Panc1 (cell line): Measurements from ENCODE around the gene NT5DC3. TPM values are rescaled to one million over a fixed set of nuclear protein-coding genes. Genes with fewer than 3 reads are reported as not detected.

Experiments used
- ATAC-seq: fragments of 200-7000 bp; cut with Tn5 transposase; 2 replicates; pipeline ENCODE4 v1.9.1; 2020; ENCODE audit warnings: mild to moderate bottlenecking, moderate library complexity
- BruUV-seq: library from RNA; stranded (reverse); fragments of 400-500 nt; replicated peaks from 2 replicates; lab custom pipeline; 2021; lab: Mats Ljungman, UMichigan
- CTCF ChIA-PET: fragments of 300-600 bp; sonication (Branson Sonifier 250); formaldehyde crosslinking; loops from one replicate; lab custom pipeline; 2022; ENCODE audit warnings: antibody characterized with exemption; lab: Charles Lee
- POLR2A ChIA-PET: fragments of 300-600 bp; sonication (Branson Sonifier 250); formaldehyde crosslinking; loops from one replicate; lab custom pipeline; 2022; ENCODE audit warnings: antibody characterized with exemption; lab: Charles Lee
- DNase-seq: peaks from one replicate; pipeline ENCODE4 v3.0.0-alpha.2; 2010; ENCODE audit warnings: low read depth, low spot score
- H3K27ac ChIP-seq: 2 replicates; pipeline ENCODE4 v1.5.1; 2011; ENCODE audit warnings: mild to moderate bottlenecking, low read length, inconsistent platforms
- H3K27me3 ChIP-seq: fragments of 200-500 bp; sonication (Bioruptor generic); 2 replicates; pipeline ENCODE4 v1.6.0; 2014; ENCODE audit warnings: low read length, inconsistent platforms; ENCODE audit not compliant: control insufficient read depth, insufficient read depth
- H3K36me3 ChIP-seq: fragments of 200-500 bp; sonication (Bioruptor generic); 2 replicates; pipeline ENCODE4 v1.5.1; 2014; ENCODE audit warnings: inconsistent platforms, mild to moderate bottlenecking, low read length, moderate library complexity; ENCODE audit not compliant: control insufficient read depth, insufficient read depth
- H3K4me1 ChIP-seq: 2 replicates; pipeline ENCODE4 v1.5.1; 2011; ENCODE audit warnings: inconsistent platforms, mild to moderate bottlenecking, low read length, moderate library complexity; ENCODE audit not compliant: control insufficient read depth, insufficient read depth
- H3K4me3 ChIP-seq, 2 experiments: 2 replicates each; pipeline ENCODE4 v1.5.1; 2011 to 2012; ENCODE audit warnings: low read depth in 2 of 2, low read length in 2 of 2, mild to moderate bottlenecking in 2 of 2, inconsistent platforms in 1 of 2, moderate library complexity in 1 of 2
- H3K9me3 ChIP-seq: fragments of 200-500 bp; sonication (Bioruptor generic); 2 replicates; pipeline ENCODE4 v1.5.1; 2014; ENCODE audit warnings: low read depth, mild to moderate bottlenecking, inconsistent platforms, low read length, moderate library complexity; ENCODE audit not compliant: control insufficient read depth, insufficient read depth
- POLR2AphosphoS5 ChIP-seq: IDR thresholded peaks from 2 replicates; pipeline ENCODE4 v1.6.1; 2012; ENCODE audit warnings: mild to moderate bottlenecking, low read depth, low read length, moderate library complexity
- SIN3A ChIP-seq: IDR thresholded peaks from 2 replicates; pipeline ENCODE4 v1.6.1; 2012; ENCODE audit warnings: low read depth, mild to moderate bottlenecking, low read length, moderate library complexity, borderline replicate concordance; ENCODE audit not compliant: insufficient read depth
- TCF7L2 ChIP-seq: IDR thresholded peaks from 2 replicates; pipeline ENCODE4 v1.6.1; 2011; ENCODE audit warnings: mild to moderate bottlenecking, low read depth, low read length, inconsistent platforms
- in situ Hi-C: cut with HindIII; loops from 2 replicates; pipeline ENCODE4 v1.10.0; 2016; ENCODE audit warnings: low sequenced_read_pairs, low pct_unique_long_range_greater_than_20kb
- intact Hi-C: fragments of 100-400 bp; cut with micrococcal nuclease; formaldehyde crosslinking; loops from one replicate; pipeline ENCODE4 v1.10.0; 2022; ENCODE audit not compliant: unreplicated experiment
- total RNA-seq: library from RNA; stranded (reverse); gene quantifications from one replicate; pipeline ENCODE4 v1.2.1, GENCODE V29; 2021; ENCODE audit not compliant: unreplicated experiment
- TF ChIP-seq, protein P1 (sequence below), 2 experiments: IDR thresholded peaks; 2 replicates each; pipeline ENCODE4 v1.6.1; 2011 to 2012; ENCODE audit warnings: low read depth in 2 of 2, control low read depth in 1 of 2, low read length in 1 of 2, mild to moderate bottlenecking in 1 of 2, moderate library complexity in 1 of 2; ENCODE audit not compliant: insufficient read depth in 1 of 2
- TF ChIP-seq, protein P2 (sequence below): fragments of 450-650 bp; IDR thresholded peaks from 2 replicates; pipeline ENCODE4 v1.5.1; 2017; ENCODE audit warnings: mild to moderate bottlenecking

Gene NT5DC3
- total RNA-seq, 1 experiment from 2014 or later = 24.9 TPM

GRCh38 chr12:103729499-103729898 is 111.5 kb downstream of the NT5DC3 start:
- H3K9me3 ChIP-seq = no peaks in the 10 kb centered on the region
- no TSS peak for BruUV-seq
- no peak for ATAC-seq
- no peak for DNase-seq
- H3K36me3 ChIP-seq = no peaks in the 10 kb centered on the region
- no peaks in the 10 kb centered on the region for H3K4me1 ChIP-seq
- in situ Hi-C loops (no loop called here), intact Hi-C loops (no loop called here)
- peaks cover 2% of the 10 kb centered on the region; the same call in 1 of the 2 replicates for H3K27me3 ChIP-seq
- H3K27ac ChIP-seq = no peak overlapping the region
- TF ChIP-seq TCF7L2 (no peak), SIN3A (no peak), POLR2AphosphoS5 (no peak)
- TF ChIP-seq, protein P1, sequence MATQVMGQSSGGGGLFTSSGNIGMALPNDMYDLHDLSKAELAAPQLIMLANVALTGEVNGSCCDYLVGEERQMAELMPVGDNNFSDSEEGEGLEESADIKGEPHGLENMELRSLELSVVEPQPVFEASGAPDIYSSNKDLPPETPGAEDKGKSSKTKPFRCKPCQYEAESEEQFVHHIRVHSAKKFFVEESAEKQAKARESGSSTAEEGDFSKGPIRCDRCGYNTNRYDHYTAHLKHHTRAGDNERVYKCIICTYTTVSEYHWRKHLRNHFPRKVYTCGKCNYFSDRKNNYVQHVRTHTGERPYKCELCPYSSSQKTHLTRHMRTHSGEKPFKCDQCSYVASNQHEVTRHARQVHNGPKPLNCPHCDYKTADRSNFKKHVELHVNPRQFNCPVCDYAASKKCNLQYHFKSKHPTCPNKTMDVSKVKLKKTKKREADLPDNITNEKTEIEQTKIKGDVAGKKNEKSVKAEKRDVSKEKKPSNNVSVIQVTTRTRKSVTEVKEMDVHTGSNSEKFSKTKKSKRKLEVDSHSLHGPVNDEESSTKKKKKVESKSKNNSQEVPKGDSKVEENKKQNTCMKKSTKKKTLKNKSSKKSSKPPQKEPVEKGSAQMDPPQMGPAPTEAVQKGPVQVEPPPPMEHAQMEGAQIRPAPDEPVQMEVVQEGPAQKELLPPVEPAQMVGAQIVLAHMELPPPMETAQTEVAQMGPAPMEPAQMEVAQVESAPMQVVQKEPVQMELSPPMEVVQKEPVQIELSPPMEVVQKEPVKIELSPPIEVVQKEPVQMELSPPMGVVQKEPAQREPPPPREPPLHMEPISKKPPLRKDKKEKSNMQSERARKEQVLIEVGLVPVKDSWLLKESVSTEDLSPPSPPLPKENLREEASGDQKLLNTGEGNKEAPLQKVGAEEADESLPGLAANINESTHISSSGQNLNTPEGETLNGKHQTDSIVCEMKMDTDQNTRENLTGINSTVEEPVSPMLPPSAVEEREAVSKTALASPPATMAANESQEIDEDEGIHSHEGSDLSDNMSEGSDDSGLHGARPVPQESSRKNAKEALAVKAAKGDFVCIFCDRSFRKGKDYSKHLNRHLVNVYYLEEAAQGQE (IDR thresholded peaks at IDR 0.05; ENCODE audit: insufficient read depth in 1 of 2, low read depth in 2 of 2, low read length in 1 of 2) = no peak
- TF ChIP-seq, protein P2, sequence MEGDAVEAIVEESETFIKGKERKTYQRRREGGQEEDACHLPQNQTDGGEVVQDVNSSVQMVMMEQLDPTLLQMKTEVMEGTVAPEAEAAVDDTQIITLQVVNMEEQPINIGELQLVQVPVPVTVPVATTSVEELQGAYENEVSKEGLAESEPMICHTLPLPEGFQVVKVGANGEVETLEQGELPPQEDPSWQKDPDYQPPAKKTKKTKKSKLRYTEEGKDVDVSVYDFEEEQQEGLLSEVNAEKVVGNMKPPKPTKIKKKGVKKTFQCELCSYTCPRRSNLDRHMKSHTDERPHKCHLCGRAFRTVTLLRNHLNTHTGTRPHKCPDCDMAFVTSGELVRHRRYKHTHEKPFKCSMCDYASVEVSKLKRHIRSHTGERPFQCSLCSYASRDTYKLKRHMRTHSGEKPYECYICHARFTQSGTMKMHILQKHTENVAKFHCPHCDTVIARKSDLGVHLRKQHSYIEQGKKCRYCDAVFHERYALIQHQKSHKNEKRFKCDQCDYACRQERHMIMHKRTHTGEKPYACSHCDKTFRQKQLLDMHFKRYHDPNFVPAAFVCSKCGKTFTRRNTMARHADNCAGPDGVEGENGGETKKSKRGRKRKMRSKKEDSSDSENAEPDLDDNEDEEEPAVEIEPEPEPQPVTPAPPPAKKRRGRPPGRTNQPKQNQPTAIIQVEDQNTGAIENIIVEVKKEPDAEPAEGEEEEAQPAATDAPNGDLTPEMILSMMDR = no peak
- no peak overlapping the region for H3K4me3 ChIP-seq
- POLR2A ChIA-PET = no interaction called here
- CTCF ChIA-PET = no interaction called here

- DNase-seq = no peak
- ChIA-PET POLR2A (no interaction called here), CTCF (no interaction called here)
- no peak overlapping the region for H3K4me3 ChIP-seq
- peaks cover 2% of the 10 kb centered on the region; the same call in 1 of the 2 replicates for H3K27me3 ChIP-seq
- intact Hi-C loops = no loop called here
- in situ Hi-C loops = no loop called here
- no peaks in the 10 kb centered on the region for H3K4me1 ChIP-seq
- no peak overlapping the region for H3K27ac ChIP-seq
- TF ChIP-seq TCF7L2 (no peak), SIN3A (no peak), POLR2AphosphoS5 (no peak)
- TF ChIP-seq, protein P2 = no peak
- TF ChIP-seq, protein P1 (IDR thresholded peaks at IDR 0.05; ENCODE audit: insufficient read depth in 1 of 2, low read depth in 2 of 2, low read length in 1 of 2) = no peak
- no peaks in the 10 kb centered on the region for H3K9me3 ChIP-seq
- ATAC-seq = no peak
- no peaks in the 10 kb centered on the region for H3K36me3 ChIP-seq
- no TSS peak for BruUV-seq
These were observed 112.7 kb downstream of the NT5DC3 start for GRCh38 chr12:103728323-103728722.
